AG08396 (cell line): ENCODE data around the gene FGF14.
"Not testable (repeated sequence)": the region's sequence is repeated elsewhere in the genome, so short reads cannot be mapped to it uniquely, and the experiment has no call there.

ENCODE experiments used
- DNase-seq: peaks from one replicate; pipeline ENCODE4 v3.0.0; 2012; ENCODE audit warnings: low spot score, mixed read lengths

FGF14 gene

GRCh38 chr13:102136735-102137296, 265.0 kb downstream of the FGF14 start:
- no peak for DNase-seq

- DNase-seq = no peak
Observed at GRCh38 chr13:102132777-102133295, 269.0 kb downstream of the FGF14 start.

GRCh38 chr13:102131246-102131645, 270.6 kb downstream of the FGF14 start:
- DNase-seq = no peak

GRCh38 chr13:102128216-102128810, 273.5 kb downstream of the FGF14 start:
- DNase-seq = peak; percentile 24

- no peak for DNase-seq
Observed at GRCh38 chr13:102127153-102127552, 274.7 kb downstream of the FGF14 start.

GRCh38 chr13:102122147-102122546, 279.7 kb downstream of the FGF14 start:
- DNase-seq = no peak

GRCh38 chr13:102117175-102117831, 284.5 kb downstream of the FGF14 start:
- no peak for DNase-seq

GRCh38 chr13:102103469-102103868, 298.4 kb downstream of the FGF14 start:
- no peak for DNase-seq

- DNase-seq = no peak
Observed at GRCh38 chr13:102100234-102100633, 301.6 kb downstream of the FGF14 start.

- DNase-seq = no peak
Observed at GRCh38 chr13:102097708-102098107, 304.1 kb downstream of the FGF14 start.

GRCh38 chr13:102093288-102093687, 308.6 kb downstream of the FGF14 start:
- DNase-seq = not testable (repeated sequence)

- no peak for DNase-seq
Observed at GRCh38 chr13:102091231-102091630, 310.6 kb downstream of the FGF14 start.

- no peak for DNase-seq
Observed at GRCh38 chr13:102090532-102090931, 311.3 kb downstream of the FGF14 start.

- DNase-seq = no peak
Observed at GRCh38 chr13:102089722-102090121, 312.1 kb downstream of the FGF14 start.

- no peak for DNase-seq
Observed at GRCh38 chr13:102089177-102089576, 312.7 kb downstream of the FGF14 start.

- no peak for DNase-seq
Observed at GRCh38 chr13:102073251-102073650, 328.6 kb downstream of the FGF14 start.

- DNase-seq = no peak
Observed at GRCh38 chr13:102071711-102072110, 330.1 kb downstream of the FGF14 start.

- DNase-seq = not testable (repeated sequence)
Observed at GRCh38 chr13:102068323-102068722, 333.5 kb downstream of the FGF14 start.

- DNase-seq = no peak
Observed at GRCh38 chr13:102055090-102055779, 346.6 kb downstream of the FGF14 start.

- no peak for DNase-seq
Observed at GRCh38 chr13:102049853-102050252, 352.0 kb downstream of the FGF14 start.

GRCh38 chr13:102045731-102046130, 356.1 kb downstream of the FGF14 start:
- DNase-seq = no peak

GRCh38 chr13:102042746-102043145, 359.1 kb downstream of the FGF14 start:
- no peak for DNase-seq

GRCh38 chr13:102041544-102041943, 360.3 kb downstream of the FGF14 start:
- DNase-seq = no peak
